ENCODE data around the gene CD28.

CD28 gene

GRCh38 chr2:203673933-203674332 is 32.5 kb upstream of the CD28 start:
- TF ChIP-seq CTCF (IDR thresholded peaks at IDR 0.05; ENCODE audit: borderline replicate concordance, control extremely low read depth, extremely low read depth, insufficient read depth, missing control alignments) = no peak
- in situ Hi-C loops (cut with MboI; ENCODE audit: low sequenced_read_pairs, unreplicated experiment) = loop anchor here (25.0 kb wide), 1 partner anchor 187 kb away; no protein-coding TSS in a partner anchor
- peak; percentile 44 for DNase-seq (ENCODE audit: low spot score)

GRCh38 chr2:203675086-203675485 is 31.4 kb upstream of the CD28 start:
- DNase-seq (ENCODE audit: low spot score) = no peak
- TF ChIP-seq CTCF (IDR thresholded peaks at IDR 0.05; ENCODE audit: borderline replicate concordance, control extremely low read depth, extremely low read depth, insufficient read depth, missing control alignments) = no peak
- in situ Hi-C loops (cut with MboI; ENCODE audit: low sequenced_read_pairs, unreplicated experiment) = no loop called here

GRCh38 chr2:203678971-203679370 is 27.5 kb upstream of the CD28 start:
- DNase-seq (ENCODE audit: low spot score) = no peak
- TF ChIP-seq CTCF (IDR thresholded peaks at IDR 0.05; ENCODE audit: borderline replicate concordance, control extremely low read depth, extremely low read depth, insufficient read depth, missing control alignments) = no peak
- in situ Hi-C loops (cut with MboI; ENCODE audit: low sequenced_read_pairs, unreplicated experiment) = no loop called here

GRCh38 chr2:203679401-203679800 is 27.0 kb upstream of the CD28 start:
- no peak for DNase-seq (ENCODE audit: low spot score)
- no peak for TF ChIP-seq CTCF (IDR thresholded peaks at IDR 0.05; ENCODE audit: borderline replicate concordance, control extremely low read depth, extremely low read depth, insufficient read depth, missing control alignments)
- in situ Hi-C loops (cut with MboI; ENCODE audit: low sequenced_read_pairs, unreplicated experiment) = no loop called here

- no peak for TF ChIP-seq CTCF (IDR thresholded peaks at IDR 0.05; ENCODE audit: borderline replicate concordance, control extremely low read depth, extremely low read depth, insufficient read depth, missing control alignments)
- DNase-seq (ENCODE audit: low spot score) = no peak
- in situ Hi-C loops (cut with MboI; ENCODE audit: low sequenced_read_pairs, unreplicated experiment) = no loop called here
Observed at GRCh38 chr2:203681978-203682377, 24.5 kb upstream of the CD28 start.

DNA sequence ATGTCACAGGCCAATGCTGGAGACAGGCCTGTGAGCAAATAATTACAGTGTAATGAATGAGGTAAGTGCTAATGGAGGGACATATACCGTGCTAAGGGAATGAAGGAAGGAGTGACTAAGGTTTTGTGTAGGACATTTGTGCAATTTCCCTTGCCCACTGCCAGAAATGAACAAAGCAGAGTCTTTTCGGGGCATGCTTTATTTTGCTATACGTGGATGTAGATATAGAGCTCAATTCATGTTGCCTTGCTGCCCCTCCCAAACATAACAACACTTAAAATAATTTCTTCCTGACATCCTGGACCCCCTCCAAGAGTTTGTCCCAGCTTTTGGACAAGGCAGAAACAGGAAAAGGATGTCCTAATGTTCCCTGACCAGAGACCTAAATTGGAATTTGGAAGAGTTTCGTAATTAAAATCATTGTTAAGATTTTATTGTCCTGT is 23.7 kb upstream of the CD28 start:
- TF ChIP-seq CTCF (IDR thresholded peaks at IDR 0.05; ENCODE audit: borderline replicate concordance, control extremely low read depth, extremely low read depth, insufficient read depth, missing control alignments) = no peak
- no peak for DNase-seq (ENCODE audit: low spot score)
- in situ Hi-C loops (cut with MboI; ENCODE audit: low sequenced_read_pairs, unreplicated experiment) = no loop called here

- no peak for TF ChIP-seq CTCF (IDR thresholded peaks at IDR 0.05; ENCODE audit: borderline replicate concordance, control extremely low read depth, extremely low read depth, insufficient read depth, missing control alignments)
- in situ Hi-C loops (cut with MboI; ENCODE audit: low sequenced_read_pairs, unreplicated experiment) = no loop called here
- DNase-seq (ENCODE audit: low spot score) = no peak
Observed at GRCh38 chr2:203683421-203683820, 23.0 kb upstream of the CD28 start.

All from GM13976 (cell line).